Measurements from ENCODE around the gene ANKRD60. TPM values are rescaled to one million over a fixed set of nuclear protein-coding genes. Genes with fewer than 3 reads are reported as not detected.

ANKRD60 gene
- total and polyA plus RNA-seq, 2 donors (not counting 1 experiment from before 2014, with no cell fraction given), result 0.27 TPM; not detected in 1

GRCh38 chr20:58236612-58237317 is 8.3 kb upstream of the ANKRD60 start:
- Histone ChIP-seq H3K27me3 (replicated peaks in 1 of 4; ENCODE audit: control extremely low read depth in 1 of 4, control insufficient read depth in 3 of 4, insufficient read depth in 4 of 4, low read length in 3 of 4) (no peaks in the 10 kb centered on the region), H3K9me3 (ENCODE audit: control extremely low read depth in 1 of 3, control insufficient read depth in 2 of 3, insufficient read depth in 1 of 3, low read length in 2 of 3) (no peaks in the 10 kb centered on the region), H2AFZ (ENCODE audit: insufficient read depth, low read depth, low read length, poor library complexity, severe bottlenecking) (peak overlapping the region; percentile 77), H3K79me2 (ENCODE audit: control insufficient read depth, insufficient read depth, low read length) (no peaks in the 10 kb centered on the region), H3K27ac (ENCODE audit: low read length in 2 of 2) (peak overlapping the region; percentile 27 to 73), H3K4me1 (ENCODE audit: control insufficient read depth in 2 of 2, insufficient read depth in 2 of 2, low read length in 2 of 2) (peaks cover 0 to 3% of the 10 kb centered on the region in 2 donors), H3K36me3 (replicated peaks in 1 of 2; ENCODE audit: control extremely low read depth in 1 of 2, control insufficient read depth in 1 of 2, extremely low read depth in 1 of 2, insufficient read depth in 2 of 2, low read length in 1 of 2) (peaks cover 6 to 9% of the 10 kb centered on the region in 2 experiments), H3K9ac (ENCODE audit: low read length) (peak overlapping the region; percentile 73), H3K4me2 (replicated peaks; ENCODE audit: low read depth, low read length, poor library complexity, severe bottlenecking) (peak overlapping the region; percentile 79), H4K20me1 (ENCODE audit: control insufficient read depth, insufficient read depth, low read length, poor library complexity, severe bottlenecking) (no peaks in the 10 kb centered on the region), H3K4me3 (ENCODE audit: control extremely low read depth in 1 of 5, extremely low read depth in 1 of 5, insufficient read depth in 1 of 5, low read depth in 2 of 5, low read length in 4 of 5) (peak overlapping the region; percentile 63 to 88 (median 71))
- TF ChIP-seq EZH2 (IDR thresholded peaks at IDR 0.05; ENCODE audit: borderline replicate concordance, insufficient read depth, low read depth, low read length, poor library complexity, severe bottlenecking) (no peak), CTCF (IDR thresholded peaks at IDR 0.05) (peak; percentile 98)
- H3K27me3 Mint-ChIP-seq, result no peaks in the 10 kb centered on the region
- peaks cover 8% of the 10 kb centered on the region for H3K4me1 Mint-ChIP-seq
- H3K4me3 Mint-ChIP-seq, result peak overlapping the region; percentile 93
- intact Hi-C loops (cut with micrococcal nuclease), result loop anchor here (1.0 to 5.0 kb wide), 7 partner anchors 73 to 616 kb away; partner anchors contain the start of genes GNAS, NPEPL1, RAB22A and STX16
- H3K27ac Mint-ChIP-seq, result peak overlapping the region; percentile 79
- POLR2A ChIA-PET, result interaction anchor here (1.1 kb wide), 1 partner anchor 415 kb away, joined by 4 read pairs; no protein-coding TSS in a partner anchor
- ATAC-seq (ENCODE audit: low read depth), result peak; percentile 92
- WGBS (ENCODE audit: insufficient coverage), result under 1% methylated on average over 37 of the region's 43 CpGs
- peak; percentile 83 for DNase-seq
- no peaks in the 10 kb centered on the region for H3K9me3 Mint-ChIP-seq (ENCODE audit: insufficient read depth)
- CTCF ChIA-PET, result interaction anchor here (0.6 to 6.3 kb wide), 15 partner anchors 9 to 1081 kb away, joined by 3 to 45 read pairs (median 4); partner anchors contain the start of genes GNAS, STX16 and VAPB

GRCh38 chr20:58235010-58235409 is 6.6 kb upstream of the ANKRD60 start:
- H3K4me1 ChIP-seq (ENCODE audit: control insufficient read depth in 2 of 2, insufficient read depth in 2 of 2, low read length in 2 of 2), result peaks cover 0 to 3% of the 10 kb centered on the region in 2 donors
- Mint-ChIP-seq H3K4me3 (no peak overlapping the region), H3K4me1 (peaks cover 8% of the 10 kb centered on the region), H3K9me3 (ENCODE audit: insufficient read depth) (no peaks in the 10 kb centered on the region), H3K27ac (no peak overlapping the region), H3K27me3 (no peaks in the 10 kb centered on the region)
- H3K4me2 ChIP-seq (replicated peaks; ENCODE audit: low read depth, low read length, poor library complexity, severe bottlenecking), result no peak overlapping the region
- H3K9me3 ChIP-seq (ENCODE audit: control extremely low read depth in 1 of 3, control insufficient read depth in 2 of 3, insufficient read depth in 1 of 3, low read length in 2 of 3), result no peaks in the 10 kb centered on the region
- no peak for DNase-seq
- ChIA-PET POLR2A (no interaction called here), CTCF (interaction anchor here (0.5 to 6.3 kb wide), 13 partner anchors 8 to 1261 kb away, joined by 3 to 45 read pairs (median 4); partner anchors contain the start of genes STX16 and VAPB)
- H2AFZ ChIP-seq (ENCODE audit: insufficient read depth, low read depth, low read length, poor library complexity, severe bottlenecking), result no peak overlapping the region
- TF ChIP-seq CTCF (IDR thresholded peaks at IDR 0.05) (no peak), EZH2 (IDR thresholded peaks at IDR 0.05; ENCODE audit: borderline replicate concordance, insufficient read depth, low read depth, low read length, poor library complexity, severe bottlenecking) (no peak)
- H3K9ac ChIP-seq (ENCODE audit: low read length), result no peak overlapping the region
- no peaks in the 10 kb centered on the region for H3K27me3 ChIP-seq (replicated peaks in 1 of 4; ENCODE audit: control extremely low read depth in 1 of 4, control insufficient read depth in 3 of 4, insufficient read depth in 4 of 4, low read length in 3 of 4)
- no peaks in the 10 kb centered on the region for H3K79me2 ChIP-seq (ENCODE audit: control insufficient read depth, insufficient read depth, low read length)
- H3K27ac ChIP-seq (ENCODE audit: low read length in 2 of 2), result no peak overlapping the region
- ATAC-seq (ENCODE audit: low read depth), result no peak
- 93% methylated on average over 5 of the region's 5 CpGs for WGBS (ENCODE audit: insufficient coverage)
- no peak overlapping the region for H3K4me3 ChIP-seq (ENCODE audit: control extremely low read depth in 1 of 5, extremely low read depth in 1 of 5, insufficient read depth in 1 of 5, low read depth in 2 of 5, low read length in 4 of 5)
- intact Hi-C loops (cut with micrococcal nuclease), result loop anchor here (5.0 kb wide), 2 partner anchors 152 to 602 kb away; partner anchors contain the start of gene VAPB
- no peaks in the 10 kb centered on the region for H4K20me1 ChIP-seq (ENCODE audit: control insufficient read depth, insufficient read depth, low read length, poor library complexity, severe bottlenecking)
- H3K36me3 ChIP-seq (replicated peaks in 1 of 2; ENCODE audit: control extremely low read depth in 1 of 2, control insufficient read depth in 1 of 2, extremely low read depth in 1 of 2, insufficient read depth in 2 of 2, low read length in 1 of 2), result peaks cover 3 to 6% of the 10 kb centered on the region in 2 experiments

Data from B cell (primary cell).